Neural cell (in vitro differentiated cells): Measurements from ENCODE around the gene ACTMAP. TPM values are rescaled to one million over a fixed set of nuclear protein-coding genes. Genes with fewer than 3 reads are reported as not detected.

Experiments
- H2AFZ ChIP-seq: fragments of 200-600, 300-800 bp; sonication (generic), shearing (Covaris generic); 2 replicates; pipeline ENCODE4 v1.6.0; 2014; ENCODE audit warnings: low read depth, mild to moderate bottlenecking, antibody characterized with exemption, low read length, moderate library complexity
- H3F3A ChIP-seq: fragments of 200-600 bp; shearing (Covaris generic); 2 replicates; pipeline ENCODE4 v1.6.1; 2016; ENCODE audit warnings: mild to moderate bottlenecking, moderate library complexity, mixed read lengths, antibody characterized with exemption, low read length; ENCODE audit not compliant: insufficient read depth, poor library complexity, severe bottlenecking
- H3K27ac ChIP-seq: fragments of 200-600, 300-800 bp; sonication (generic), shearing (Covaris generic); 2 replicates; pipeline ENCODE4 v1.5.1; 2014; ENCODE audit warnings: mild to moderate bottlenecking, low read length, moderate library complexity
- H3K27me3 ChIP-seq: fragments of 300-800, 200-600 bp; sonication (generic), shearing (Covaris generic); 2 replicates; pipeline ENCODE4 v1.6.0; 2014; ENCODE audit warnings: mild to moderate bottlenecking, low read depth, low read length, moderate library complexity; ENCODE audit not compliant: insufficient read depth
- H3K36me3 ChIP-seq: fragments of 300-800, 200-600 bp; sonication (generic), shearing (Covaris generic); 2 replicates; pipeline ENCODE4 v1.5.1; 2014; ENCODE audit warnings: mild to moderate bottlenecking, antibody characterized with exemption, low read length, moderate library complexity; ENCODE audit not compliant: insufficient read depth
- H3K4me2 ChIP-seq: fragments of 300-800, 200-600 bp; sonication (generic), shearing (Covaris generic); 2 replicates; pipeline ENCODE4 v1.6.0; 2014; ENCODE audit warnings: mild to moderate bottlenecking, low read length
- H3K4me3 ChIP-seq: fragments of 300-800, 200-600 bp; sonication (generic), shearing (Covaris generic); 2 replicates; pipeline ENCODE4 v1.5.1; 2014; ENCODE audit warnings: mild to moderate bottlenecking, low read length, moderate library complexity
- H3K79me2 ChIP-seq: fragments of 200-600 bp; shearing (Covaris generic); replicated peaks from 2 replicates; pipeline ENCODE4 v1.6.0; 2014; ENCODE audit warnings: mild to moderate bottlenecking, low read length, moderate library complexity; ENCODE audit not compliant: insufficient read depth
- H3K9ac ChIP-seq: fragments of 300-800, 200-600 bp; sonication (generic), shearing (Covaris generic); 2 replicates; pipeline ENCODE4 v1.6.1; 2016; ENCODE audit warnings: mild to moderate bottlenecking, low read length, mixed read lengths
- H3K9me2 ChIP-seq: fragments of 200-600 bp; shearing (Covaris generic); 2 replicates; pipeline ENCODE4 v1.6.1; 2016; ENCODE audit warnings: mild to moderate bottlenecking, low read length, mixed read lengths; ENCODE audit not compliant: insufficient read depth
- H3K9me3 ChIP-seq: fragments of 200-600, 300-800 bp; sonication (generic), shearing (Covaris generic); 2 replicates; pipeline ENCODE4 v1.6.1; 2016; ENCODE audit warnings: mild to moderate bottlenecking, mixed run types, low read length, moderate library complexity, mixed read lengths
- H4K20me1 ChIP-seq: fragments of 200-600 bp; shearing (Covaris generic); 2 replicates; pipeline ENCODE4 v1.6.1; 2016; ENCODE audit warnings: mild to moderate bottlenecking, mixed run types; ENCODE audit not compliant: insufficient read depth
- CTCF ChIP-seq: fragments of 450-650 bp; IDR thresholded peaks from 2 replicates; pipeline ENCODE4 v1.5.1; 2014; ENCODE audit warnings: antibody characterized with exemption, mild to moderate bottlenecking, moderate library complexity; ENCODE audit not compliant: poor library complexity, severe bottlenecking
- EP300 ChIP-seq: fragments of 450-650 bp; conservative IDR thresholded peaks from 2 replicates; pipeline ENCODE4 v1.6.1; 2014; ENCODE audit warnings: antibody characterized with exemption, mild to moderate bottlenecking, moderate library complexity; ENCODE audit not compliant: poor library complexity, severe bottlenecking
- EZH2 ChIP-seq: fragments of 200-600, 300-800 bp; shearing (Covaris generic), sonication (generic); IDR thresholded peaks from 2 replicates; pipeline ENCODE4 v1.6.1; 2014; ENCODE audit warnings: antibody characterized with exemption, low read length, borderline replicate concordance, mild to moderate bottlenecking; ENCODE audit not compliant: insufficient read depth, poor library complexity, severe bottlenecking
- MXI1 ChIP-seq: fragments of 450-650 bp; conservative IDR thresholded peaks from 2 replicates; pipeline ENCODE4 v1.6.1; 2014; ENCODE audit warnings: antibody characterized with exemption, mild to moderate bottlenecking; ENCODE audit not compliant: poor library complexity, severe bottlenecking
- POLR2AphosphoS5 ChIP-seq: IDR thresholded peaks from 2 replicates; pipeline ENCODE4 v1.6.1; 2012
- RAD21 ChIP-seq: fragments of 450-650 bp; conservative IDR thresholded peaks from 2 replicates; pipeline ENCODE4 v1.6.1; 2014; ENCODE audit warnings: antibody characterized with exemption, mild to moderate bottlenecking, moderate library complexity
- REST ChIP-seq: IDR thresholded peaks from 2 replicates; pipeline ENCODE4 v1.6.1; 2012; ENCODE audit warnings: borderline replicate concordance
- SMC3 ChIP-seq: fragments of 450-650 bp; conservative IDR thresholded peaks from 2 replicates; pipeline ENCODE4 v1.6.1; 2014; ENCODE audit warnings: antibody characterized with exemption, mild to moderate bottlenecking, moderate library complexity; ENCODE audit not compliant: poor library complexity
- TAF1 ChIP-seq: IDR thresholded peaks from 2 replicates; pipeline ENCODE4 v1.6.1; 2012; ENCODE audit warnings: low read depth
- polyA plus RNA-seq: library from polyadenylated mRNA; depleted of rRNA; stranded (reverse); fragments of >200 nt; gene quantifications from 2 replicates; pipeline ENCODE4 v1.2.3, GENCODE V29; 2014

ACTMAP gene
- polyA plus RNA-seq, 1 donor from 2014 or later = not detected

GRCh38 chr19:40762754-40763470 is 12.6 kb upstream of the ACTMAP start:
- H3K4me2 ChIP-seq = no peak overlapping the region
- TF ChIP-seq TAF1 = no peak
- TF ChIP-seq CTCF = no peak
- no peak for TF ChIP-seq SMC3
- TF ChIP-seq EZH2 = no peak
- no peak for TF ChIP-seq RAD21
- no peak for TF ChIP-seq POLR2AphosphoS5
- no peak for TF ChIP-seq EP300
- TF ChIP-seq MXI1 = no peak
- TF ChIP-seq REST = no peak
- no peak overlapping the region for H3K4me3 ChIP-seq
- no peaks in the 10 kb centered on the region for H3K27me3 ChIP-seq
- no peaks in the 10 kb centered on the region for H3K79me2 ChIP-seq
- H3F3A ChIP-seq = no peaks in the 10 kb centered on the region
- H2AFZ ChIP-seq = no peak overlapping the region
- no peak overlapping the region for H3K9ac ChIP-seq
- no peak overlapping the region for H3K27ac ChIP-seq
- no peaks in the 10 kb centered on the region for H3K9me3 ChIP-seq
- H3K9me2 ChIP-seq = no peaks in the 10 kb centered on the region
- H4K20me1 ChIP-seq = no peaks in the 10 kb centered on the region
- no peaks in the 10 kb centered on the region for H3K36me3 ChIP-seq

GRCh38 chr19:40759352-40759751 is 9.1 kb upstream of the ACTMAP start:
- no peaks in the 10 kb centered on the region for H3K27me3 ChIP-seq
- no peak overlapping the region for H3K9ac ChIP-seq
- no peak overlapping the region for H3K4me2 ChIP-seq
- TF ChIP-seq REST (no peak), POLR2AphosphoS5 (no peak), RAD21 (no peak), SMC3 (no peak), EP300 (no peak), TAF1 (no peak), MXI1 (no peak), EZH2 (no peak), CTCF (no peak)
- H3K9me3 ChIP-seq = no peaks in the 10 kb centered on the region
- no peaks in the 10 kb centered on the region for H3F3A ChIP-seq
- H3K36me3 ChIP-seq = no peaks in the 10 kb centered on the region
- H3K27ac ChIP-seq = no peak overlapping the region
- H3K9me2 ChIP-seq = no peaks in the 10 kb centered on the region
- H3K79me2 ChIP-seq = peaks cover 17% of the 10 kb centered on the region
- H2AFZ ChIP-seq = no peak overlapping the region
- H3K4me3 ChIP-seq = no peak overlapping the region
- H4K20me1 ChIP-seq = no peaks in the 10 kb centered on the region
